ENCODE results near the gene LHFPL2. TPM values are rescaled to one million over a fixed set of nuclear protein-coding genes. Genes with fewer than 3 reads are reported as not detected.

Gene LHFPL2
- total and polyA plus RNA-seq, 2 donors (not counting 1 experiment from before 2014, with no cell fraction given) = 3.8 to 35.5 TPM

DNA sequence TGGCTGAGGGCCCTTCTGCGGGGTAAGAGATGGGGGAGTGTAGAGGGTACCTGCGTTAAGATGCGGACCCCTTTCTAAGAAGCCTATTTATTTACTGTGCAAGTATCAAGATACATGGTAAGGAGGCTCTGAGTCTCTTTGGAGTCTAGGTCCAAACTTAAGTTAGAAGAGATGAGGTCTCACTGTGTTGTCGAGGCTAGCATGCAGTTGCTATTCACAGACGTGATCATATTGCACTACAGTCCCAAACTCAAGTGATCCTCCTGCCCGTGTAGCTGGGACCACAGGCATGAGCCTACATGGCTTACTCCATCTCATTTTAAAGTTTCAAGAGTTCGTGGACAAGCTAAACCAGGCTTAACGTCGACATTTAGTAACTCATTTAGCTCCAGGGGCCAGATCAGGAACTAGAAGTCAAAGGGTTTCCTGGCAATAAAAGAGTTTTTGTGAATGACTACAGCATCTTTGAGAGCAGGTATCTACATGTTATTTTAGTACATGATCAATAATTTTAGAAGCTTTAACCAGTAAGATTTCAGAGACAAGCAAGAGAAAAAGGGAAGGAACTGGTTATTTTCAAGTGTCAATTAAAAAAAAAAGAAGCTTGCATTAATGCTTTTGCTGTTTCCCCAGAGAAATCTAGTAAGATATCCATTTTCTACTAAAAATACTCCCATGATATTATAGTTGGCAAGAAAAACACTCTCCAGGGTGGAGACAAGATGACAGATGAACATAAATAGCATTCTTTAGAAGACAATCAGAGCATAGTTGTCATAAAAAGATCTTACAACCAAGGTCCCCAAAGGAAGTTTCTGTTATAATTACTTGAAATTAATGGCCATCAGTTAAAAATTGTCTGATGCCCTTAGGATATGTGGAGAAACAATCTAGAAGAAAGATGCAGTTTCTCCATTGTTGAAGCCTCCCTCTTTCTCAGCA lies 146.9 kb downstream of the LHFPL2 start:
- no peaks in the 10 kb centered on the region for H3K9me3 ChIP-seq (ENCODE audit: control extremely low read depth in 1 of 3, control insufficient read depth in 2 of 3, insufficient read depth in 1 of 3, low read length in 2 of 3)
- no peak overlapping the region for H3K4me2 ChIP-seq (replicated peaks; ENCODE audit: low read depth, low read length, poor library complexity, severe bottlenecking)
- no peak overlapping the region for H3K27ac ChIP-seq (ENCODE audit: low read length in 2 of 2)
- H3K79me2 ChIP-seq (ENCODE audit: control insufficient read depth, insufficient read depth, low read length) = peaks cover 9% of the 10 kb centered on the region
- Mint-ChIP-seq H3K9me3 (ENCODE audit: insufficient read depth) (no peaks in the 10 kb centered on the region), H3K27ac (no peak overlapping the region), H3K4me1 (peaks cover 40% of the 10 kb centered on the region), H3K27me3 (no peaks in the 10 kb centered on the region), H3K4me3 (no peak overlapping the region)
- TF ChIP-seq EZH2 (IDR thresholded peaks at IDR 0.05; ENCODE audit: borderline replicate concordance, insufficient read depth, low read depth, low read length, poor library complexity, severe bottlenecking) (no peak), CTCF (IDR thresholded peaks at IDR 0.05) (no peak)
- H4K20me1 ChIP-seq (ENCODE audit: control insufficient read depth, insufficient read depth, low read length, poor library complexity, severe bottlenecking) = no peaks in the 10 kb centered on the region
- 56% methylated on average over 4 of the region's 9 CpGs for WGBS (ENCODE audit: insufficient coverage)
- CTCF ChIA-PET = interaction anchor here (0.6 to 1.0 kb wide), 2 partner anchors 31 to 464 kb away, joined by 3 to 4 read pairs; no protein-coding TSS in a partner anchor
- H3K36me3 ChIP-seq (replicated peaks in 1 of 2; ENCODE audit: control extremely low read depth in 1 of 2, control insufficient read depth in 1 of 2, extremely low read depth in 1 of 2, insufficient read depth in 2 of 2, low read length in 1 of 2) = no peaks in the 10 kb centered on the region
- no peak overlapping the region for H3K9ac ChIP-seq (ENCODE audit: low read length)
- no peaks in the 10 kb centered on the region for H3K27me3 ChIP-seq (replicated peaks in 1 of 4; ENCODE audit: control extremely low read depth in 1 of 4, control insufficient read depth in 3 of 4, insufficient read depth in 4 of 4, low read length in 3 of 4)
- POLR2A ChIA-PET = no interaction called here
- no peak overlapping the region for H2AFZ ChIP-seq (ENCODE audit: insufficient read depth, low read depth, low read length, poor library complexity, severe bottlenecking)
- intact Hi-C loops (cut with micrococcal nuclease) = no loop called here
- no peak for ATAC-seq (ENCODE audit: low read depth)
- DNase-seq = no peak
- peaks cover 10 to 13% of the 10 kb centered on the region in 2 donors for H3K4me1 ChIP-seq (ENCODE audit: control insufficient read depth in 2 of 2, insufficient read depth in 2 of 2, low read length in 2 of 2)
- no peak overlapping the region for H3K4me3 ChIP-seq (ENCODE audit: control extremely low read depth in 1 of 5, extremely low read depth in 1 of 5, insufficient read depth in 1 of 5, low read depth in 2 of 5, low read length in 4 of 5)

DNA sequence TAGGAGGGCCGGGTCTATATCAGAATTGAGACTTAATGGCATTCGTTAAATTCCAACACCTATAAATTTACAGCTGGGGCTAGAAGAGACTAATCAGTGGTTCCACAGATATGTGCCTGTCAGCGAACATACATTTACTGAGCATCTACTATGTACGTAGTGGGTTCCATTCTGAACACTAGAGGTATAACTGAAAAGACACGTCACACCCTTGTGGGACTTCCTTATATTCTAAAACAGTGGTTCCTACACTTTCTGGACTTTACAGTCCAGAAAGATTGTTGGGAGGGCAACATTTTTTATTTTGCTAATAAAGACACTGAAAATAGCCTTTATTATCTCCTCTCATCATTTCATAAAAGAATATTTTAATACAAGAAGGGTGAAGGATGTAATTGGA lies 147.7 kb downstream of the LHFPL2 start:
- H3K27me3 ChIP-seq (replicated peaks in 1 of 4; ENCODE audit: control extremely low read depth in 1 of 4, control insufficient read depth in 3 of 4, insufficient read depth in 4 of 4, low read length in 3 of 4) = no peaks in the 10 kb centered on the region
- H3K4me2 ChIP-seq (replicated peaks; ENCODE audit: low read depth, low read length, poor library complexity, severe bottlenecking) = no peak overlapping the region
- no peak overlapping the region for H3K27ac Mint-ChIP-seq

More for the DNA sequence above, 147.7 kb downstream of the LHFPL2 start:
- no peak overlapping the region for H3K4me3 Mint-ChIP-seq
- H3K4me1 Mint-ChIP-seq = peaks cover 44% of the 10 kb centered on the region
- no peaks in the 10 kb centered on the region for H3K9me3 Mint-ChIP-seq (ENCODE audit: insufficient read depth)
- no peak overlapping the region for H2AFZ ChIP-seq (ENCODE audit: insufficient read depth, low read depth, low read length, poor library complexity, severe bottlenecking)
- H3K4me3 ChIP-seq (ENCODE audit: control extremely low read depth in 1 of 5, extremely low read depth in 1 of 5, insufficient read depth in 1 of 5, low read depth in 2 of 5, low read length in 4 of 5) = no peak overlapping the region
- POLR2A ChIA-PET = no interaction called here
- WGBS (ENCODE audit: insufficient coverage) = 97% methylated on average over 5 of the region's 5 CpGs
- no peaks in the 10 kb centered on the region for H3K36me3 ChIP-seq (replicated peaks in 1 of 2; ENCODE audit: control extremely low read depth in 1 of 2, control insufficient read depth in 1 of 2, extremely low read depth in 1 of 2, insufficient read depth in 2 of 2, low read length in 1 of 2)
- no peaks in the 10 kb centered on the region for H4K20me1 ChIP-seq (ENCODE audit: control insufficient read depth, insufficient read depth, low read length, poor library complexity, severe bottlenecking)
- ATAC-seq (ENCODE audit: low read depth) = no peak
- no peak overlapping the region for H3K27ac ChIP-seq (ENCODE audit: low read length in 2 of 2)
- CTCF ChIA-PET = no interaction called here
- peaks cover 7% of the 10 kb centered on the region for H3K79me2 ChIP-seq (ENCODE audit: control insufficient read depth, insufficient read depth, low read length)
- H3K9me3 ChIP-seq (ENCODE audit: control extremely low read depth in 1 of 3, control insufficient read depth in 2 of 3, insufficient read depth in 1 of 3, low read length in 2 of 3) = no peaks in the 10 kb centered on the region
- TF ChIP-seq CTCF (IDR thresholded peaks at IDR 0.05) = no peak
- no peak for TF ChIP-seq EZH2 (IDR thresholded peaks at IDR 0.05; ENCODE audit: borderline replicate concordance, insufficient read depth, low read depth, low read length, poor library complexity, severe bottlenecking)
- H3K27me3 Mint-ChIP-seq = no peaks in the 10 kb centered on the region
- no peak for DNase-seq
- H3K9ac ChIP-seq (ENCODE audit: low read length) = no peak overlapping the region
- H3K4me1 ChIP-seq (ENCODE audit: control insufficient read depth in 2 of 2, insufficient read depth in 2 of 2, low read length in 2 of 2) = peaks cover 10 to 13% of the 10 kb centered on the region in 2 donors
- intact Hi-C loops (cut with micrococcal nuclease) = no loop called here
